ENCODE measurements around the gene NME5.

NME5 gene

DNA sequence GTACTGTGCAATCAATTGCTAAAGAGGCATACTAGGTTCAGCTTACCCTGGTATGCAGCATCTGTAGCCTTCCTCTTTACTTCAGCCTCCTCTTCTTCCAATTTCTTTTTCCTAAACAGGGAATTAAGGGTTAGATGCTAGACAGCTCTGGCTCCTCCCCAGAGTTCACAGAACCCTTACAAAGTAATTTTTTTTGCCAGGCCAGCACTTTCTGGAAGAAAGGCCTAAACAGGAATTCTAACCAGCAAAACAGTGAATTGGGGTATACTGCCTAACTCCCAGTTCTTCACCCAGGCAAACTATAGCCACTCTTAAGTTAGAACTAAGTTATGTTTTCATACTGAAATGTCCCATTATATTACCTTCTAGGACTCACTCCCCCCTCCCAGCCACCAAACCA lies 31.1 kb upstream of the NME5 start:
- Histone ChIP-seq H3K4me1 (ENCODE audit: control insufficient read depth, low read length) (peaks cover 7% of the 10 kb centered on the region; the same call in 1 of the 2 replicates), H3K4me2 (ENCODE audit: low read length) (no peak overlapping the region), H3K36me3 (ENCODE audit: control insufficient read depth, low read length) (peaks cover 91% of the 10 kb centered on the region), H3F3A (ENCODE audit: control insufficient read depth, insufficient read depth) (no peaks in the 10 kb centered on the region; the same call in 1 of the 2 replicates), H4K20me1 (ENCODE audit: control insufficient read depth, insufficient read depth, low read depth, low read length) (no peaks in the 10 kb centered on the region), H3K27me3 (ENCODE audit: control insufficient read depth, low read length) (no peaks in the 10 kb centered on the region), H3K79me2 (ENCODE audit: control insufficient read depth, low read length) (peaks cover 20% of the 10 kb centered on the region), H3K9me3 (ENCODE audit: control insufficient read depth, insufficient read depth, low read length) (no peaks in the 10 kb centered on the region), H3K27ac (ENCODE audit: low read depth, low read length) (no peak overlapping the region), H3K4me3 (ENCODE audit: low read length) (no peak overlapping the region), H3K9me2 (replicated peaks; ENCODE audit: control insufficient read depth, low read length) (no peaks in the 10 kb centered on the region)
- TF ChIP-seq, protein P1, sequence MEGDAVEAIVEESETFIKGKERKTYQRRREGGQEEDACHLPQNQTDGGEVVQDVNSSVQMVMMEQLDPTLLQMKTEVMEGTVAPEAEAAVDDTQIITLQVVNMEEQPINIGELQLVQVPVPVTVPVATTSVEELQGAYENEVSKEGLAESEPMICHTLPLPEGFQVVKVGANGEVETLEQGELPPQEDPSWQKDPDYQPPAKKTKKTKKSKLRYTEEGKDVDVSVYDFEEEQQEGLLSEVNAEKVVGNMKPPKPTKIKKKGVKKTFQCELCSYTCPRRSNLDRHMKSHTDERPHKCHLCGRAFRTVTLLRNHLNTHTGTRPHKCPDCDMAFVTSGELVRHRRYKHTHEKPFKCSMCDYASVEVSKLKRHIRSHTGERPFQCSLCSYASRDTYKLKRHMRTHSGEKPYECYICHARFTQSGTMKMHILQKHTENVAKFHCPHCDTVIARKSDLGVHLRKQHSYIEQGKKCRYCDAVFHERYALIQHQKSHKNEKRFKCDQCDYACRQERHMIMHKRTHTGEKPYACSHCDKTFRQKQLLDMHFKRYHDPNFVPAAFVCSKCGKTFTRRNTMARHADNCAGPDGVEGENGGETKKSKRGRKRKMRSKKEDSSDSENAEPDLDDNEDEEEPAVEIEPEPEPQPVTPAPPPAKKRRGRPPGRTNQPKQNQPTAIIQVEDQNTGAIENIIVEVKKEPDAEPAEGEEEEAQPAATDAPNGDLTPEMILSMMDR (IDR thresholded peaks at IDR 0.05; ENCODE audit: low read depth, low read length, poor library complexity, severe bottlenecking): no peak
- TF ChIP-seq EZH2phosphoT487 (IDR thresholded peaks at IDR 0.05; ENCODE audit: borderline replicate concordance, low read length): no peak

DNA sequence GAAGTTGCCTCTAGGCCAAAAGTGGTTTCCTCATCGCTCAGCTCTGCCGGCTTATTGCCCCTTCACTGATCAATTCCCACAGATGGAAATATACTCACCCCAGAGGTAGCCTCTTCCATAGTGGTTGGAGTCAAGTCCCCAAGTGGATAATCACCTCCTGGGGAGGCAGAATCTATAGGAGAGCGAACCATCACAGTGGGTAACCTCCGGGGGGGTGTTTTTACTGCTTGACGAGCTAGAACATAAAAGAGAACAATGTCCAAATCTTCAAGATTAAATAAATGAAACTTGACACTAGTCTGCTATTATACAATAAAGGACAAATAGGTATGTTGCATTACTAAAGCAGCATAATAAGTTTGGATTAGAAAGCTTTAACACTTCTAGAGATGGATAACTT lies 29.9 kb upstream of the NME5 start:
- Histone ChIP-seq H3K4me3 (ENCODE audit: low read length) (no peak overlapping the region), H3K79me2 (ENCODE audit: control insufficient read depth, low read length) (peaks cover 8% of the 10 kb centered on the region), H3F3A (ENCODE audit: control insufficient read depth, insufficient read depth) (no peaks in the 10 kb centered on the region; the same call in 1 of the 2 replicates), H4K20me1 (ENCODE audit: control insufficient read depth, insufficient read depth, low read depth, low read length) (no peaks in the 10 kb centered on the region), H3K27me3 (ENCODE audit: control insufficient read depth, low read length) (no peaks in the 10 kb centered on the region), H3K36me3 (ENCODE audit: control insufficient read depth, low read length) (peaks cover 92% of the 10 kb centered on the region), H3K4me1 (ENCODE audit: control insufficient read depth, low read length) (no peaks in the 10 kb centered on the region), H3K9me3 (ENCODE audit: control insufficient read depth, insufficient read depth, low read length) (no peaks in the 10 kb centered on the region), H3K27ac (ENCODE audit: low read depth, low read length) (no peak overlapping the region), H3K4me2 (ENCODE audit: low read length) (no peak overlapping the region), H3K9me2 (replicated peaks; ENCODE audit: control insufficient read depth, low read length) (no peaks in the 10 kb centered on the region)
- TF ChIP-seq EZH2phosphoT487 (IDR thresholded peaks at IDR 0.05; ENCODE audit: borderline replicate concordance, low read length): no peak
- TF ChIP-seq, protein P1 (IDR thresholded peaks at IDR 0.05; ENCODE audit: low read depth, low read length, poor library complexity, severe bottlenecking): no peak

DNA sequence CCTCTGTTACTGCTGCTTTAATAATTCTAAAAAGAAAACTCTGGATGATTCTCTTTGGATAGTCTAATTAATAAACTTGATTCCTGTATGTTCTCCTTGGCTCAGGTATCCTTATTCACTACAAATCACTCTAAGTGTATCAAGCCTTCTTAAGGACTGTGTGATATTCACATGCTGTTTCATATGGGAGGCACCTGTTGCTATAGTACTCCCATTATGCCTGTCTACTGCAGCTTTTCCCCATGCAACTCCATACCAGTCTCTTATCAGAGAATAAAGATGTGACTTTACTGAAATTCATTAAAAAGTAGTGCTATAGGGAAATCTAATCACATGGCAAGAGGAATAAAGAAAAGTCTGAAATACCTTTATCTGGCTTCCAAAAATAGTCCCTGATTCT lies 24.5 kb upstream of the NME5 start:
- no peak for TF ChIP-seq EZH2phosphoT487 (IDR thresholded peaks at IDR 0.05; ENCODE audit: borderline replicate concordance, low read length)
- TF ChIP-seq, protein P1 (IDR thresholded peaks at IDR 0.05; ENCODE audit: low read depth, low read length, poor library complexity, severe bottlenecking): no peak
- no peaks in the 10 kb centered on the region for H4K20me1 ChIP-seq (ENCODE audit: control insufficient read depth, insufficient read depth, low read depth, low read length)
- H3K4me2 ChIP-seq (ENCODE audit: low read length): no peak overlapping the region
- peaks cover 94% of the 10 kb centered on the region for H3K36me3 ChIP-seq (ENCODE audit: control insufficient read depth, low read length)
- no peaks in the 10 kb centered on the region for H3K9me2 ChIP-seq (replicated peaks; ENCODE audit: control insufficient read depth, low read length)
- H3K27me3 ChIP-seq (ENCODE audit: control insufficient read depth, low read length): no peaks in the 10 kb centered on the region
- no peaks in the 10 kb centered on the region; the same call in 1 of the 2 replicates for H3F3A ChIP-seq (ENCODE audit: control insufficient read depth, insufficient read depth)
- no peak overlapping the region for H3K4me3 ChIP-seq (ENCODE audit: low read length)
- no peaks in the 10 kb centered on the region for H3K4me1 ChIP-seq (ENCODE audit: control insufficient read depth, low read length)
- no peaks in the 10 kb centered on the region for H3K79me2 ChIP-seq (ENCODE audit: control insufficient read depth, low read length)
- no peaks in the 10 kb centered on the region for H3K9me3 ChIP-seq (ENCODE audit: control insufficient read depth, insufficient read depth, low read length)
- no peak overlapping the region for H3K27ac ChIP-seq (ENCODE audit: low read depth, low read length)
